SU-DHL-6 (cell line): ENCODE results near the gene PYROXD2.
"Not testable (repeated sequence)": the region's sequence is repeated elsewhere in the genome, so short reads cannot be mapped to it uniquely, and the experiment has no call there.

ENCODE experiments used
- H2AFZ ChIP-seq: fragments of 200-600 bp; sonication (generic); 2 replicates; pipeline ENCODE4 v1.6.1; 2014; ENCODE audit warnings: low read depth, mild to moderate bottlenecking, moderate library complexity, mixed read lengths, antibody characterized with exemption, low read length; ENCODE audit not compliant: severe bottlenecking
- H3F3A ChIP-seq: fragments of 200-600 bp; shearing (Covaris generic); 2 replicates; pipeline ENCODE4 v1.6.0; 2016; ENCODE audit warnings: antibody characterized with exemption, mild to moderate bottlenecking; ENCODE audit not compliant: insufficient read depth
- H3K27ac ChIP-seq: fragments of 200-600 bp; sonication (generic); 2 replicates; pipeline ENCODE4 v1.5.1; 2016; ENCODE audit warnings: low read depth, mild to moderate bottlenecking, low read length, moderate library complexity, mixed read lengths
- H3K27me3 ChIP-seq: fragments of 200-600 bp; sonication (generic), shearing (Covaris generic); 2 replicates; pipeline ENCODE4 v1.6.0; 2014; ENCODE audit warnings: mild to moderate bottlenecking, low read length
- H3K36me3 ChIP-seq: fragments of 200-600 bp; sonication (generic); 2 replicates; pipeline ENCODE4 v1.6.1; 2014; ENCODE audit warnings: mild to moderate bottlenecking, low read length, mixed read lengths
- H3K4me2 ChIP-seq: fragments of 300-600, 200-600 bp; shearing (Covaris generic), sonication (generic); 2 replicates; pipeline ENCODE4 v1.6.0; 2014; ENCODE audit warnings: low read length, low read depth, mild to moderate bottlenecking; ENCODE audit not compliant: poor library complexity, severe bottlenecking
- H3K4me3 ChIP-seq: fragments of 200-600 bp; sonication (generic); 2 replicates; pipeline ENCODE4 v1.5.1; 2014; ENCODE audit warnings: antibody characterized with exemption, low read length, mild to moderate bottlenecking, mixed read lengths; ENCODE audit not compliant: insufficient read depth, poor library complexity, severe bottlenecking
- H3K79me2 ChIP-seq: fragments of 200-600 bp; sonication (generic); 2 replicates; pipeline ENCODE4 v1.6.1; 2014; ENCODE audit warnings: mild to moderate bottlenecking, low read length, moderate library complexity; ENCODE audit not compliant: insufficient read depth
- H3K9ac ChIP-seq: fragments of 200-600 bp; sonication (generic); 2 replicates; pipeline ENCODE4 v1.7.0; 2014; ENCODE audit warnings: mild to moderate bottlenecking, low read length
- H3K9me2 ChIP-seq: fragments of 200-600 bp; sonication (generic); replicated peaks from 2 replicates; pipeline ENCODE4 v1.6.1; 2014; ENCODE audit warnings: low read length; ENCODE audit not compliant: insufficient read depth
- H3K9me3 ChIP-seq: fragments of 200-600 bp; sonication (generic); 2 replicates; pipeline ENCODE4 v1.6.1; 2014; ENCODE audit warnings: low read length, mixed read lengths; ENCODE audit not compliant: insufficient read depth
- H4K20me1 ChIP-seq: fragments of 200-600 bp; sonication (generic); 2 replicates; pipeline ENCODE4 v1.6.1; 2014; ENCODE audit warnings: low read depth, mild to moderate bottlenecking, antibody characterized with exemption, low read length, moderate library complexity, mixed read lengths
- CTCF ChIP-seq: fragments of 200-600 bp; sonication (generic); IDR thresholded peaks from one replicate; pipeline ENCODE4 v1.5.1; 2017; ENCODE audit warnings: antibody characterized with exemption, mild to moderate bottlenecking, low read length, moderate library complexity; ENCODE audit not compliant: insufficient read depth, poor library complexity, severe bottlenecking
- EZH2phosphoT487 ChIP-seq: fragments of 200-600 bp; sonication (generic), shearing (Covaris generic); conservative IDR thresholded peaks from 2 replicates; pipeline ENCODE4 v1.6.1; 2018; ENCODE audit warnings: mild to moderate bottlenecking, antibody characterized with exemption, low read length, moderate library complexity, mixed read lengths

PYROXD2 gene

GRCh38 chr10:98344589-98345038 is 70.4 kb downstream of the PYROXD2 start:
- H3F3A ChIP-seq = no peaks in the 10 kb centered on the region
- no peak for TF ChIP-seq EZH2phosphoT487
- TF ChIP-seq CTCF = no peak

GRCh38 chr10:98341701-98342100 is 73.3 kb downstream of the PYROXD2 start:
- H3K79me2 ChIP-seq, H3F3A ChIP-seq, H3K27me3 ChIP-seq, H3K4me3 ChIP-seq, H4K20me1 ChIP-seq, H3K36me3 ChIP-seq, H3K9me2 ChIP-seq, H3K9me3 ChIP-seq, H3K4me2 ChIP-seq, H2AFZ ChIP-seq, H3K9ac ChIP-seq, H3K27ac ChIP-seq: not testable (repeated sequence)

More at GRCh38 chr10:98344589-98345038, 70.4 kb downstream of the PYROXD2 start:
- Histone ChIP-seq H4K20me1 (no peaks in the 10 kb centered on the region), H3K27ac (no peak overlapping the region), H3K36me3 (no peaks in the 10 kb centered on the region), H2AFZ (no peak overlapping the region), H3K4me3 (no peak overlapping the region), H3K79me2 (no peaks in the 10 kb centered on the region), H3K9ac (no peak overlapping the region), H3K4me2 (no peak overlapping the region), H3K9me3 (peaks cover 13% of the 10 kb centered on the region; the same call in 1 of the 2 replicates), H3K9me2 (no peaks in the 10 kb centered on the region), H3K27me3 (no peaks in the 10 kb centered on the region)

GRCh38 chr10:98340940-98341310 is 74.1 kb downstream of the PYROXD2 start:
- Histone ChIP-seq H3K4me3 (no peak overlapping the region), H3K79me2 (no peaks in the 10 kb centered on the region), H3K9ac (no peak overlapping the region), H3K9me3 (no peaks in the 10 kb centered on the region), H4K20me1 (no peaks in the 10 kb centered on the region), H3K36me3 (no peaks in the 10 kb centered on the region), H3F3A (no peaks in the 10 kb centered on the region), H2AFZ (no peak overlapping the region), H3K27ac (no peak overlapping the region), H3K27me3 (no peaks in the 10 kb centered on the region), H3K4me2 (no peak overlapping the region), H3K9me2 (no peaks in the 10 kb centered on the region)
- TF ChIP-seq EZH2phosphoT487 (no peak), CTCF (no peak)

GRCh38 chr10:98340261-98340939 is 74.6 kb downstream of the PYROXD2 start:
- H3K4me3 ChIP-seq = no peak overlapping the region
- no peaks in the 10 kb centered on the region for H4K20me1 ChIP-seq
- H3K79me2 ChIP-seq = no peaks in the 10 kb centered on the region
- no peaks in the 10 kb centered on the region for H3K27me3 ChIP-seq
- no peaks in the 10 kb centered on the region for H3K36me3 ChIP-seq
- no peaks in the 10 kb centered on the region for H3K9me3 ChIP-seq
- no peak overlapping the region for H3K9ac ChIP-seq
- H3K9me2 ChIP-seq = no peaks in the 10 kb centered on the region
- H3K27ac ChIP-seq = no peak overlapping the region
- TF ChIP-seq CTCF (no peak), EZH2phosphoT487 (no peak)
- H3K4me2 ChIP-seq = peak overlapping the region; percentile 9
- H2AFZ ChIP-seq = no peak overlapping the region
- no peaks in the 10 kb centered on the region for H3F3A ChIP-seq
